Epithelial cell of proximal tubule (primary cell): ENCODE measurements around the gene PDLIM3. TPM values are rescaled to one million over a fixed set of nuclear protein-coding genes. Genes with fewer than 3 reads are reported as not detected.

Experiments
- DNase-seq: peaks from one replicate; pipeline ENCODE4 v3.0.0-alpha.2; 2011; ENCODE audit warnings: low read depth
- H3K4me3 ChIP-seq: 2 replicates; pipeline ENCODE4 v1.5.1; 2011; ENCODE audit warnings: low read depth, mild to moderate bottlenecking, low read length
- total RNA-seq: library from RNA; depleted of rRNA; stranded (reverse); fragments of >200 nt; gene quantifications from 2 replicates; pipeline ENCODE4 v1.2.3, GENCODE V29; 2015
- TF ChIP-seq, protein P1 (sequence below): conservative IDR thresholded peaks from 2 replicates; pipeline ENCODE4 v1.5.1; 2012; ENCODE audit warnings: low read depth, mild to moderate bottlenecking, low read length

Gene PDLIM3
- total RNA-seq, 1 donor from 2014 or later: 7.8 TPM

DNA sequence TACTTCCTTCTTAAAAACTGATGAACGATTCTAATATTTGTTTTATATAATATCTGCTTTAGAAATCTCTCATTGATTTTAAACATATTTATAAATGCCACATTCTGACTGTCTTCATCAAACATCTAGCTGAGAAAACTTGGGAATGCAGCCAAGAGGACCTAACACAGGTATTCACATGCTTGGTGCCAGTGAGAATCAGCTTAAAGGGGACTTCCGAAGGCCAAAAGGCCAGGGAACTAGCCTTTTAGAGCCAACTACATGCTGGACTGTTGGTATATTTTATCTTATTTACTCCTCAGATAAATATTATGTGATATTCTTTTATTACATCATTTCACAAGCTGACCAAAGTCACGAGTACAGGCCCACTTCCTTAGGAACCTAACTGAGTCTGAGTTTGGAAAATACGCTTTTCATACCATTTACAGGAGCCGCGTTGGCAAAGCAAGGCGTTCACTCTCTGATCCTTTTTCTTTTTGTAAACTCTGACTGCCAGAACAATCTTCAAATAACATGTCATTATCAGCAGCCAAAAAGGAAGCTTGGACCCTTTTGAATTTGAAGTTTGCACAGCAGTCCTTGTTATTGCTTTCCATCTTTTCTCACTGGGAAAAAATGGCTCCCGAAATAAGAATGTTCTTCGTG lies 41.1 kb upstream of the PDLIM3 start:
- H3K4me3 ChIP-seq: no peak overlapping the region
- no peak for DNase-seq
- TF ChIP-seq, protein P1, sequence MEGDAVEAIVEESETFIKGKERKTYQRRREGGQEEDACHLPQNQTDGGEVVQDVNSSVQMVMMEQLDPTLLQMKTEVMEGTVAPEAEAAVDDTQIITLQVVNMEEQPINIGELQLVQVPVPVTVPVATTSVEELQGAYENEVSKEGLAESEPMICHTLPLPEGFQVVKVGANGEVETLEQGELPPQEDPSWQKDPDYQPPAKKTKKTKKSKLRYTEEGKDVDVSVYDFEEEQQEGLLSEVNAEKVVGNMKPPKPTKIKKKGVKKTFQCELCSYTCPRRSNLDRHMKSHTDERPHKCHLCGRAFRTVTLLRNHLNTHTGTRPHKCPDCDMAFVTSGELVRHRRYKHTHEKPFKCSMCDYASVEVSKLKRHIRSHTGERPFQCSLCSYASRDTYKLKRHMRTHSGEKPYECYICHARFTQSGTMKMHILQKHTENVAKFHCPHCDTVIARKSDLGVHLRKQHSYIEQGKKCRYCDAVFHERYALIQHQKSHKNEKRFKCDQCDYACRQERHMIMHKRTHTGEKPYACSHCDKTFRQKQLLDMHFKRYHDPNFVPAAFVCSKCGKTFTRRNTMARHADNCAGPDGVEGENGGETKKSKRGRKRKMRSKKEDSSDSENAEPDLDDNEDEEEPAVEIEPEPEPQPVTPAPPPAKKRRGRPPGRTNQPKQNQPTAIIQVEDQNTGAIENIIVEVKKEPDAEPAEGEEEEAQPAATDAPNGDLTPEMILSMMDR: no peak

DNA sequence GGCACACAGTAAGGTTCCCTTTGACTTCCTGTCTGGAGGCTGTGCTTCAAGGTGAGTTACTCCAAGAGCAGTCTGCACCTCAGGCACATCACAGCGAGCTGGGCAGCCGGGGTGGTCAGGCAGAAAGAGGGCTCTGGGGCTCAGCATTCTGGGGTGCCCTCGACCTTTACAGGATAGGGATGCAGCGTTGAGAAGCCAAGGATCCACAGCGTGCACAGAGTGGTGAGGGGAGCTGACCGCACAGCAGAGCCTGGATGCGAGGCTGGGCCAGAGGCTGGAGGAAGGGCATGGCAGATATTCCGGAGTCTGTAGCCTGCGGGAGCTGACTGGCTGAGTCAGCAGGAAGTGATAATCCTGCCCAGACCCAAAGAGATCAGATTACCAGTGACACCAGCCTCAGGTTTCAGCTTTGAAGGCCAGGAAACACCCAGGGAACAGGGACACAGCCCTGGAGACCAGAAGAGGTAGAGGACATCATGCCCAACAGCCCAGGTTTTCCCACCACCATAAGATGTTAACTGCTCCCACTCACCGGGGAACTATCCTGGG lies 38.4 kb upstream of the PDLIM3 start:
- TF ChIP-seq, protein P1: no peak

GRCh38 chr4:185570727-185571126 lies 35.4 kb upstream of the PDLIM3 start:
- H3K4me3 ChIP-seq: no peak overlapping the region
- DNase-seq: no peak
- TF ChIP-seq, protein P1: no peak

More for the DNA sequence above, 38.4 kb upstream of the PDLIM3 start:
- H3K4me3 ChIP-seq: no peak overlapping the region
- DNase-seq: no peak

DNA sequence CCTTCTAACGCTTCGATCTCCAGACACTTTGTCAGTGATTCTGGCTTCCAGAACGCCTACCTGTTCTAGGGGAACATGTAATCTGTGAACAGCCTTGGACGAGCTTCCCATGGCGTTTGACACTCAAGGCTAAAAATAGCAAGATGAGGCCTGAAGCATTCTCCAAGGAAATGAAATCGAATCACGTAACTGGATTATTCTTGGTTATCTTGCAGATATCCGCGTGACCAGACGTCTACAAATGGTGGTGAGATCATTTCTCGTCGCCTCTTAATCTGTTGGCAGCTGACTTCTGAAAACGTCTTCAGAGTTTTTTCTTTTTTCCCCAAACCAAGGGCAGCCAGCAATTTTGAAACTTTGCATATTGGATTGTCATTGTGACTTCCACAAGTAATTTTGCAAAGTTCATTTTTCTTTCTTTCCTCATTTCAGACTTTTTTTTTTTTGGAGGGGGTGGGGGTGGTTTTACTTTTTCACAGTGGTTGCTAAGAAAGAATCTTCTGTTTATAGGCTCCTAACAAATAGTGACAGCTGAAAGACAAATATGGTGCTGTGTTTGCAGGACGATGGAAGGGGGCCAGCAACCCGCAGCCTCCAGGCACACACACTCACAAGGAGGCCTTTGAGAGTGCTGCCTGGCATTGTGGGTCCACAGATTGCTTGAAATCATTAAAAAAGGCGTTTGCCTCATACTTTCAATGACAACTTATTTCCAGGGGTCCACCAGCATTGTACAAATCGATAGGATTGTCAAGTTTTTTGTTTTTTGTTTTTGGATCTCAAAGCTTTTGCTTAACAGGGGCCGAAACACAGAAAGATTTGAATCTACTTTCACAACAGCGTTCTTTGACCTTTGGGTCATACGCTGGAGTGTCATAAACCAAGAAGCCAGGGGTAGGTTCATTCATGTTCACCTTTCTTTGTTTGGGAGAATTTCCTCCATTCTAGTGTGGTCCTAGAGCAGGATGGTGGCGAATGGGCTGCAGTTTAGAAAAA lies 32.4 kb upstream of the PDLIM3 start:
- H3K4me3 ChIP-seq: no peak overlapping the region
- DNase-seq: peak; percentile 22
- TF ChIP-seq, protein P1: no peak

- peak; percentile 76 for DNase-seq
Measured at GRCh38 chr4:185566972-185567371, 31.7 kb upstream of the PDLIM3 start.

DNA sequence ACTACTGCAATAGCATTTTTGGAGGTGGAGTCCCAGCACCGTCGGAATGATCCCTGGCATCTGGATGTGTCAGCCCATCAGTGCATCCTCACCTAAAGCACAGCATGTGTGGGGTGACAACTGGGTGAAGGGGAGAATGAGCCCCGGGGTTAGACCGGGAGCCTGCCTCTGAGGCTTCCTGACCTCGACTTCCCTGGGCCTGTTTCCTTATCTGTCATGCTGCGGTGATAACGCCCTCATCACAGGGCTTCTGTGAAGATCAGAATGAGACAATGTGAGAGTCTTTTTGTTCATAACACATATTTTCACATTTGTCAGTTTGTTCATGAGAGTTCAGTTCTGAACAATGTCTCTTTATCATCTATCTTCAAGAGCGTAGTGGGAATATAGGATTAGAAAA lies 31.1 kb upstream of the PDLIM3 start:
- no peak for DNase-seq
- TF ChIP-seq, protein P1: no peak
- H3K4me3 ChIP-seq: no peak overlapping the region

More at GRCh38 chr4:185566972-185567371, 31.7 kb upstream of the PDLIM3 start:
- TF ChIP-seq, protein P1: no peak
- no peak overlapping the region for H3K4me3 ChIP-seq
